GM19395 (cell line): Measurements from ENCODE around the gene AZU1.
"Not testable (repeated sequence)": the region's sequence is repeated elsewhere in the genome, so short reads cannot be mapped to it uniquely, and the experiment has no call there.

Experiments used
- ATAC-seq: cut with Tn5 transposase; IDR thresholded peaks from one replicate; pipeline ENCODE4 v1.9.1; 2021; ENCODE audit warnings: mild to moderate bottlenecking, moderate library complexity; ENCODE audit not compliant: unreplicated experiment

The AZU1 gene

GRCh38 chr19:869245-870177 lies 41.9 kb downstream of the AZU1 start:
- no peak for ATAC-seq

- no peak for ATAC-seq
Observed at GRCh38 chr19:870314-870713, 42.7 kb downstream of the AZU1 start.

GRCh38 chr19:870963-871401 lies 43.3 kb downstream of the AZU1 start:
- no peak for ATAC-seq

- no peak for ATAC-seq
Observed at GRCh38 chr19:871446-872265, 44.0 kb downstream of the AZU1 start.

GRCh38 chr19:872266-872951 lies 44.8 kb downstream of the AZU1 start:
- no peak for ATAC-seq

- ATAC-seq = no peak
Observed at GRCh38 chr19:873084-873483, 45.4 kb downstream of the AZU1 start.

- ATAC-seq = no peak
Observed at GRCh38 chr19:873561-874041, 46.0 kb downstream of the AZU1 start.

GRCh38 chr19:875265-875879 lies 47.7 kb downstream of the AZU1 start:
- no peak for ATAC-seq

- ATAC-seq = no peak
Observed at GRCh38 chr19:876089-876488, 48.5 kb downstream of the AZU1 start.

- no peak for ATAC-seq
Observed at GRCh38 chr19:876780-877314, 49.2 kb downstream of the AZU1 start.

GRCh38 chr19:877992-878660 lies 50.5 kb downstream of the AZU1 start:
- not testable (repeated sequence) for ATAC-seq

GRCh38 chr19:878751-879561 lies 51.3 kb downstream of the AZU1 start:
- ATAC-seq = not testable (repeated sequence)

GRCh38 chr19:879711-880438 lies 52.2 kb downstream of the AZU1 start:
- ATAC-seq = no peak
